AG09309 (cell line): ENCODE measurements around the gene NSUN6.
"Not testable (repeated sequence)": the region's sequence is repeated elsewhere in the genome, so short reads cannot be mapped to it uniquely, and the experiment has no call there.

ENCODE experiments used
- DNase-seq: peaks from one replicate; pipeline ENCODE4 v3.0.0-alpha.2; 2010; ENCODE audit warnings: low read depth
- H3K4me3 ChIP-seq: 2 replicates; pipeline ENCODE4 v1.5.1; 2011; ENCODE audit warnings: mild to moderate bottlenecking, low read depth, low read length, moderate library complexity; ENCODE audit not compliant: control insufficient read depth
- TF ChIP-seq, protein P1 (sequence below): IDR thresholded peaks from 2 replicates; pipeline ENCODE4 v1.5.1; 2011; ENCODE audit warnings: mild to moderate bottlenecking, low read depth, low read length, inconsistent platforms; ENCODE audit not compliant: insufficient read depth, control insufficient read depth; ENCODE audit errors: missing control alignments

NSUN6 gene

DNA sequence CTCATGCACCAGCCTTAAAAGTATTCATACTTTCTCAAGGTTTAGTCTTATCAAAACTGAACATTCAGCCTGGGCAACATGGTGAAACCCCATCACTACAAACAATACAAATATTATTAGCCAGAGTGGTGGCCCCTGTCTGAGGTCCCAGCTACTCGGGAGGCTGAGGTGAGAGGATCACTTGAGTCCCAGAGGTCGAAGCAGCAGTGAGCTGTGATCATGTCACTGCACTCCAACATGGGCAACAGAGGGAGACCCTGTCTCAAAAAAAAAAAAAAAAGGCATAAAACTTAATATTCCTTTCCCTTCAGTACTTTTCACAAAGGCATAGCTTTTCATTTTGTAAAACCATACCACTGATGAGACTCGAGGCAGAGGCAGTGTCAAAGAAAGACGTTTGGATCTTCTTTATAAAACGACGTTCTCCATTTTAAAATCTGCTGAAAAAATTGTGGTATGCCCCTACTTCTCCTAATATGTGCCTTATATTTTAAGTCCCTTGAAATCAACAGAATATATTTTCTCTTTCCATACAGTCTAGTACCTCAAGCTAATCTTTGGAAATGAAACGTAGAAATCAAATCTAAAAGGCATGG is 1.9 kb downstream of the NSUN6 start:
- H3K4me3 ChIP-seq, result no peak overlapping the region
- no peak for DNase-seq
- TF ChIP-seq, protein P1, sequence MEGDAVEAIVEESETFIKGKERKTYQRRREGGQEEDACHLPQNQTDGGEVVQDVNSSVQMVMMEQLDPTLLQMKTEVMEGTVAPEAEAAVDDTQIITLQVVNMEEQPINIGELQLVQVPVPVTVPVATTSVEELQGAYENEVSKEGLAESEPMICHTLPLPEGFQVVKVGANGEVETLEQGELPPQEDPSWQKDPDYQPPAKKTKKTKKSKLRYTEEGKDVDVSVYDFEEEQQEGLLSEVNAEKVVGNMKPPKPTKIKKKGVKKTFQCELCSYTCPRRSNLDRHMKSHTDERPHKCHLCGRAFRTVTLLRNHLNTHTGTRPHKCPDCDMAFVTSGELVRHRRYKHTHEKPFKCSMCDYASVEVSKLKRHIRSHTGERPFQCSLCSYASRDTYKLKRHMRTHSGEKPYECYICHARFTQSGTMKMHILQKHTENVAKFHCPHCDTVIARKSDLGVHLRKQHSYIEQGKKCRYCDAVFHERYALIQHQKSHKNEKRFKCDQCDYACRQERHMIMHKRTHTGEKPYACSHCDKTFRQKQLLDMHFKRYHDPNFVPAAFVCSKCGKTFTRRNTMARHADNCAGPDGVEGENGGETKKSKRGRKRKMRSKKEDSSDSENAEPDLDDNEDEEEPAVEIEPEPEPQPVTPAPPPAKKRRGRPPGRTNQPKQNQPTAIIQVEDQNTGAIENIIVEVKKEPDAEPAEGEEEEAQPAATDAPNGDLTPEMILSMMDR, result no peak

DNA sequence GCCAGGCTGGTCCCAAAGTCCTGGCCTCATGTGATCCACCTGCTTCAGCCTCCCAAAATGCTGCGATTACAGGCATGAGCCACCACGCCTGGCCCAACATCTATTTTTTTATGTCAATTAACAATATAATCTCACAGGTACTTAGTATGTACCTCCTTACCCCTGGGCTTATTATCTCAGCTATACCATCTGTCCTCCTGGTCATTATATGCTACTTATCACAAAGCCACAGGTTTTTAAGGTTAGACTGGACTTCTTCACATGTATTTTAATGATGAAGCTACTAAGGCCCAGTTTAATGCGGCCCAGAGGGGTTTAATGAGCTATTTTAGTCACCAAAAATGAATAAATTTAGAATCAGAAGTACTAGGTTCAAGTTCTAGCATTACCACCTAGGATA is 3.4 kb downstream of the NSUN6 start:
- TF ChIP-seq, protein P1, result no peak
- H3K4me3 ChIP-seq, result no peak overlapping the region
- DNase-seq, result no peak

DNA sequence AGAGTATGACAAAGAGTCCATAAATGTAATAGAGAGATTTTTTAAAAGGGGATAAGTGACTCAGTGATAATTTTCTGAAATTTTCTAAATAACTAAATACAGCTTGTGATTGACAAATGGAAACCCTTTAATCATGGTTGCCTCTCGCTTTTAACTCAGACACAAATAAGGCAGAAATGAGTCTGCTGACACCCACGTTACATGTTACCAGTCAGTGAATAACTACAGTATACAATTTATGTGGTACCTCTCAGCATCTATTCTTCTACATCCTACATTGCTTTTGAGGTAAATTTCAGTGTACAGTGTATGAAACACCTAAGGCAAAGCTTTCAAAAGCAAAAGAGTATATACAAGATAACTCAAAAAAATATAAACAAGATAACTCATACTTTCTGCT is 4.2 kb downstream of the NSUN6 start:
- DNase-seq, result no peak
- TF ChIP-seq, protein P1, result no peak
- H3K4me3 ChIP-seq, result no peak overlapping the region

DNA sequence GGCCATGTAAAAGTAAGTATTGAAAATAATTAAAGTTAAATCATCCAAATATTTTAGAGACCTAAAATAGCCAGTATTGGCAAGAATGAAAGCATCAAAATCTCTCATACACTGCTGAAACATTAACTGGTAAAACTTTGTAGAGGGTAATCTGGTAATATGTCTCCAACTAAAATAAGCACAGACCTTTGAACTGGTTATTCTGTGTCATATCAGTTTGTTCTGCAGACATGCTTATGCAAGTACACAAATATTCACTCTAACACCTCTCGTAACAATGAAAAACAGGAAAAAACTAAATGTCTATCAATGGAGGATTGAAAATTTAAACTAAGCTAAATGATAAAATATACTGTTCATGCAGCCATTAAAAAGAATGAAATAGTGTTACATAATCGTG is 11.7 kb downstream of the NSUN6 start:
- not testable (repeated sequence) for DNase-seq, H3K4me3 ChIP-seq

DNA sequence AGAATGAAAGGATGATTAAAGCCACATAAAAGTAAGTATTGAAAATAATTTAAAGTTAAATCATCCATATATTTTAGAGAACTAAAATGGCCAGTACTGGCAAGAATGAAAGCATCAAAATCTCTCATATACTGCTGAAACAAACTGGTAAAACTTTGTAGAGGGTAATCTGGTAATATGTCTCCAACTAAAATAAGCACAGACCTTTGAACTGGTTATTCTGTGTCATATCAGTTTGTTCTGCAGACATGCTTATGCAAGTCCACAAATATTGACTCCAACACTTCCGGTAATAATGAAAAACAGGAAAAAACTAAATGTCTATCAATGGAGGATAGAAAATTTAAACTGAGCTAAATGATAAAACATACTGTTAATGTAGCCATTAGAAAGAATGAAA is 14.0 kb downstream of the NSUN6 start:
- not testable (repeated sequence) for DNase-seq

DNA sequence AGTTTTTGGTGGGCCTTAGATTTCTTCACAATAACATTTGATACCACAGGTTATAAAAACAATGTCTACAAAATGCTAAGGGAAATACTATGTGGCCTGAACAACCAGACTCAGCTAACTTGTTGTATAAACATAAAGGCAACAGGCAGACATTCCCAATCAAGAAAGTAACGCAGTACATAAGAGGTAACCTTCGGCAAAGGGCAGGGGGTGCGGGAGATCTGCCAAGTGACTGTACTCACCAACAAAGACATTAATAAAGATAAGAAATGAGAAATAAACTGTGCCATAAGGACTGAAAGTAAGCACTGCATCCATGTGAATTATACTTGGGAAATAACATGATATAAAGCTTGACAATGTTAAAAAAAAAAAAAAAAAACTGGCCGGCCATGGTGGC is 15.4 kb downstream of the NSUN6 start:
- DNase-seq, result no peak
- no peak overlapping the region for H3K4me3 ChIP-seq
- TF ChIP-seq, protein P1, result no peak

More for the DNA sequence above, 14.0 kb downstream of the NSUN6 start:
- not testable (repeated sequence) for H3K4me3 ChIP-seq

DNA sequence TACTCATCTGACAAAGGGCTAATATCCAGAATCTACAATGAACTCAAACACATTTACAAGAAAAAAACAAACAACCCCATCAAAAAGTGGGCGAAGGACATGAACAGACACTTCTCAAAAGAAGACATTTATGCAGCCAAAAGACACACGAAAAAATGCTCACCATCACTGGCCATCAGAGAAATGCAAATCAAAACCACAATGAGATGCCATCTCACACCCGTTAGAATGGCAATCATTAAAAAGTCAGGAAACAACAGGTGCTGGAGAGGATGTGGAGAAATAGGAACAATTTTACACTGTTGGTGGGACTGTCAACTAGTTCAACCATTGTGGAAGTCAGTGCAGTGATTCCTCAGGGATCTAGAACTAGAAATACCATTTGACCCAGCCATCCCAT is 18.9 kb downstream of the NSUN6 start:
- H3K4me3 ChIP-seq, result not testable (repeated sequence)

DNA sequence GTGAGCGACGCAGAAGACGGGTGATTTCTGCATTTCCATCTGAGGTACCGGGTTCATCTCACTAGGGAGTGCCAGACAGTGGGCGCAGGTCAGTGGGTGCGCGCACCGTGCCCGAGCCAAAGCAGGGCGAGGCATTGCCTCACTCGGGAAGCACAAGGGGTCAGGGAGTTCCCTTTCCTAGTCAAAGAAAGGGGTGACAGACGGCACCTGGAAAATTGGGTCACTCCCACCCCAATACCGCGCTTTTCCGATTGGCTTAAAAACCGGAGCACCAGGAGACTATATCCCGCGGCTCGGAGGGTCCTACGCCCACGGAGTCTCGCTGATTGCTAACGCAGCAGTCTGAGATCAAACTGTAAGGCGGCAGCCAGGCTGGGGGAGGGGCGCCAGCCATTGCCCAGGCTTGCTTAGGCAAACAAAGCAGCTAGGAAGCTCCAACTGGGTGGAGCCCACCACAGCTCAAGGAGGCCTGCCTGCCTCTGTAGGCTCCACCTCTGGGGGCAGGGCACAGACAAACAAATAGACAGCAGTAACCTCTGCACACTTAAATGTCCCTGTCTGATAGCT is 23.9 kb downstream of the NSUN6 start:
- DNase-seq, result not testable (repeated sequence)

More for the DNA sequence above, 18.9 kb downstream of the NSUN6 start:
- not testable (repeated sequence) for DNase-seq

DNA sequence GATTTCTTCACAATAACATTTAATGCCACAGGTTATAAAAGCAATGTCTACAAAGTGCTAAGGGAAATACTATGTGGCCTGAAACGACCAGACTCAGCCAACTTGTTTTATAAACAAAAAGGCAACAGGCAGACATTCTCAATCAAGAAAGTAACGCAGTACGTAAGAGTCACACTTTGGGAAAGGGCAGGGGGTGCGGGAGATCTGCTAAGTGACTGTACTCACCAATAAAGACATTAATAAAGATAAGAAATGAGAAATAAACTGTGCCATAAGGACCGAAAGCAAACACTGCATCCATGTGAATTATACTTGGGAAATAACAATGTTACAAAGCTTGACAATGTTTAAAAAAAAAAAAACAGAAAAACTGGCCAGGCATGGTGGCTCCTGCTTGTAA is 25.5 kb downstream of the NSUN6 start:
- no peak overlapping the region for H3K4me3 ChIP-seq
- TF ChIP-seq, protein P1, result no peak
- no peak for DNase-seq

More for the DNA sequence above, 23.9 kb downstream of the NSUN6 start:
- H3K4me3 ChIP-seq, result peak overlapping the region; percentile 61

DNA sequence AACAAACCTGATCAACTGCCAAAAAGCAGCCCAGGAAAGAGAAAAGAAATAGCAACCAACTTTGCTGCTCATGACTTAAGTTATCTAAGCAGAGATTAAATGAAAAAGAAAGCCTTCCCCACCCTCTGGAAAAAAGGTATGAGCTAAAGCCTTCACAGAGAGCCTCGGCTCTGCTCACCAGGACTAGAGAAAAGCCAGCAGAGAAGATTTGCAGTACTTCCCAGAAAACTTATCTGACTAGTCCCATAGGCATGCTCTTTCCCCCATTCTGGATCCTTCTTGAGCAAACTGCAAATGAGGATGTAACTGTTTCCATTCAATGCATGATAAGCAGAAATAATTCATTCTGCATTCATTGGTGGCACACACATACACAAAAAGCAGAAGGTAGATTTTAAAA is 27.7 kb downstream of the NSUN6 start:
- DNase-seq, result peak; percentile 18
- H3K4me3 ChIP-seq, result not testable (repeated sequence)
